Ovary (tissue), 9 donors: ENCODE measurements around the gene CALM1. TPM values are rescaled to one million over a fixed set of nuclear protein-coding genes. Genes with fewer than 3 reads are reported as not detected.

Experiments
- DNase-seq, 5 donors: peaks; one replicate each; pipeline ENCODE4 v3.0.0-alpha.2; 2019 to 2020
- H3K27ac ChIP-seq, 2 donors: fragments of 200-600 bp; one replicate each; pipeline versions ENCODE4 v1.5.1 to v1.8.0; 2019 to 2022
- H3K27me3 ChIP-seq: fragments of 200-600 bp; one replicate; pipeline ENCODE4 v1.8.0; 2022
- H3K36me3 ChIP-seq: fragments of 200-600 bp; sonication (generic); one replicate; pipeline ENCODE4 v1.5.1; 2019
- H3K4me1 ChIP-seq: one replicate; pipeline ENCODE4 v1.8.1; 2013; ENCODE audit warnings: mild to moderate bottlenecking, moderate library complexity; ENCODE audit not compliant: insufficient read depth
- H3K4me3 ChIP-seq: fragments of 200-600 bp; sonication (generic); one replicate; pipeline ENCODE4 v1.5.1; 2017
- H3K9me3 ChIP-seq, 2 donors: fragments of 200-600 bp in 1 of 2; sonication (generic) in 1 of 2; one replicate each; pipeline versions ENCODE4 v1.5.1 to v1.8.1; 2013 to 2019; ENCODE audit warnings: mild to moderate bottlenecking in 1 of 2, moderate library complexity in 1 of 2
- EP300 ChIP-seq: sonication (generic); formaldehyde crosslinking; IDR thresholded peaks from one replicate; pipeline ENCODE4 v1.6.1; 2017; ENCODE audit warnings: antibody characterized with exemption
- POLR2A ChIP-seq: fragments of 450-650 bp; IDR thresholded peaks from one replicate; pipeline ENCODE4 v1.6.1; 2017; ENCODE audit warnings: antibody characterized with exemption, mild to moderate bottlenecking, moderate library complexity
- WGBS, 3 donors: extraction: QIAGEN DNeasy Blood & Tissue Kit in 1 of 3; methylation state at CpG; one replicate each; pipeline versions ENCODE4 v1.1.5 to v1.1.7; 2013 to 2017; 5-methylcytosine and 5-hydroxymethylcytosine counted together
- intact Hi-C, 4 donors: fragments of 100-400 bp; cut with DNase I; formaldehyde crosslinking; loops; one replicate each; pipeline versions ENCODE4 v1.11.0 to v1.15.1; 2022 to 2023
- polyA plus RNA-seq, 2 donors: library from polyadenylated mRNA; stranded (reverse); fragments of 200-250 nt in 1 of 2; fragments of 350-450 nt in 1 of 2; fragmentation: Illumina TruSeq in 1 of 2; extraction: RNeasy Lipid Tissue Mini Kit (QIAGEN cat#74804) in 1 of 2; gene quantifications; one replicate each; pipeline ENCODE4 v1.2.3, GENCODE V29; 2013 to 2014
- total RNA-seq, 7 donors: library from RNA; depleted of rRNA in 2 of 7; stranded (reverse); fragments of >200 nt in 2 of 7; fragmentation: NEBNext Ultra II Directional in 3 of 7; extraction: Animal tissue kit (Norgen Biotek cat#: 25700) in 3 of 7; gene quantifications; one replicate each; pipeline versions ENCODE4 v1.1.0 to v1.2.4, GENCODE V29; 2016 to 2023
- TF ChIP-seq, protein P1 (sequence below), 3 donors: fragments of 450-650 bp in 2 of 3; fragments of 200-600 bp in 1 of 3; IDR thresholded peaks; one replicate each; pipeline versions ENCODE4 v1.5.1 to v1.8.0; 2016 to 2022; ENCODE audit warnings: antibody characterized with exemption in 3 of 3, mild to moderate bottlenecking in 1 of 3
- donor health status: DM: no; HTN: no; CAD: no; lungs with moderate emphysema.
- donor health status: DM: no; HTN: no; CAD: no.
- donor health status: Bipolar disorder and iron deficiency.
- donor health status: DM: yes; HTN: yes; CAD: no.
- donor health status: DM: no; HTN: no; CAD: no.
- donor health status: DM: yes; HTN: yes; CAD: no.

CALM1 gene
- total and polyA plus RNA-seq, 9 donors: 122 to 514 (median 225) TPM

- Histone ChIP-seq H3K4me1 (peaks cover 2% of the 10 kb centered on the region), H3K4me3 (no peak overlapping the region), H3K9me3 (no peaks in the 10 kb centered on the region), H3K27ac (peak overlapping the region in 1 of 2 donors; percentile 45), H3K36me3 (no peaks in the 10 kb centered on the region), H3K27me3 (no peaks in the 10 kb centered on the region)
- DNase-seq: no peak
- intact Hi-C loops: loop anchor here in 1 of 4 donors (10.0 kb wide), 1 partner anchor 346 kb away; no protein-coding TSS in a partner anchor
- TF ChIP-seq EP300: no peak
- TF ChIP-seq, protein P1, sequence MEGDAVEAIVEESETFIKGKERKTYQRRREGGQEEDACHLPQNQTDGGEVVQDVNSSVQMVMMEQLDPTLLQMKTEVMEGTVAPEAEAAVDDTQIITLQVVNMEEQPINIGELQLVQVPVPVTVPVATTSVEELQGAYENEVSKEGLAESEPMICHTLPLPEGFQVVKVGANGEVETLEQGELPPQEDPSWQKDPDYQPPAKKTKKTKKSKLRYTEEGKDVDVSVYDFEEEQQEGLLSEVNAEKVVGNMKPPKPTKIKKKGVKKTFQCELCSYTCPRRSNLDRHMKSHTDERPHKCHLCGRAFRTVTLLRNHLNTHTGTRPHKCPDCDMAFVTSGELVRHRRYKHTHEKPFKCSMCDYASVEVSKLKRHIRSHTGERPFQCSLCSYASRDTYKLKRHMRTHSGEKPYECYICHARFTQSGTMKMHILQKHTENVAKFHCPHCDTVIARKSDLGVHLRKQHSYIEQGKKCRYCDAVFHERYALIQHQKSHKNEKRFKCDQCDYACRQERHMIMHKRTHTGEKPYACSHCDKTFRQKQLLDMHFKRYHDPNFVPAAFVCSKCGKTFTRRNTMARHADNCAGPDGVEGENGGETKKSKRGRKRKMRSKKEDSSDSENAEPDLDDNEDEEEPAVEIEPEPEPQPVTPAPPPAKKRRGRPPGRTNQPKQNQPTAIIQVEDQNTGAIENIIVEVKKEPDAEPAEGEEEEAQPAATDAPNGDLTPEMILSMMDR (IDR thresholded peaks at IDR 0.05): no peak
- TF ChIP-seq POLR2A: no peak
- 61 to 75% (median 65%) methylated on average over 6 of the region's 6 CpGs for WGBS, 3 donors
Observed at GRCh38 chr14:90408713-90409112, 11.9 kb downstream of the CALM1 start.

- intact Hi-C loops: loop anchor here in 1 of 4 donors (10.0 kb wide), 1 partner anchor 346 kb away; no protein-coding TSS in a partner anchor
- H3K27me3 ChIP-seq: no peaks in the 10 kb centered on the region
- H3K4me1 ChIP-seq: peaks cover 2% of the 10 kb centered on the region
- no peak for TF ChIP-seq POLR2A
- TF ChIP-seq, protein P1 (IDR thresholded peaks at IDR 0.05): no peak
- TF ChIP-seq EP300: no peak
- no peaks in the 10 kb centered on the region for H3K9me3 ChIP-seq
- peak in 4 of 5 donors; percentile 26 to 65 (median 46) for DNase-seq
- no peak overlapping the region for H3K4me3 ChIP-seq
- peak overlapping the region in 1 of 2 donors; percentile 57 for H3K27ac ChIP-seq
- no peaks in the 10 kb centered on the region for H3K36me3 ChIP-seq
- 6 to 8% (median 7%) methylated on average over 5 of the region's 5 CpGs for WGBS, 3 donors
Observed at GRCh38 chr14:90409209-90409730, 12.4 kb downstream of the CALM1 start.

DNA sequence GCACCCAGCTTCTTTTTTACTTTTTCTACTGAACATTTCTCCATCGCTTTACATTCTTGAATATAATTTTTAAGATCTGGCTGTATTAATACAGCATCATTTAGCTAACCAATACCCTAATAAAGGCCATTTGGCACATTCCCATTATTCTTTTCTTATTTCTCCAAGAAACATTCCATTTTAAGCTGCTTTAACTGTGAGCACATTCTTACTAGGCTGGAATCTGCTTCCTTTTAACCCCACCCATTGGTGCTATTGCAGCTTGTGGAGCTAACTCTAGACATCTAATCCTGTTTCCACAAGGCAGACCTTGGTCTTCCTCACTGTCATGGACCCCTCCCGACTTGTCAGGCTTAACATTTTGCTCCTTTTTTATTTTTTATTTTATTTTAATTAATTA lies 15.2 kb downstream of the CALM1 start:
- H3K27ac ChIP-seq: no peak overlapping the region
- no peak for TF ChIP-seq EP300
- TF ChIP-seq POLR2A: no peak
- DNase-seq: no peak
- no peaks in the 10 kb centered on the region for H3K36me3 ChIP-seq
- WGBS, 3 donors: 85 to 92% (median 92%) methylated on average over 2 of the region's 2 CpGs
- intact Hi-C loops: no loop called here
- no peaks in the 10 kb centered on the region for H3K9me3 ChIP-seq
- H3K4me1 ChIP-seq: peaks cover 2% of the 10 kb centered on the region
- no peaks in the 10 kb centered on the region for H3K27me3 ChIP-seq
- no peak overlapping the region for H3K4me3 ChIP-seq

DNA sequence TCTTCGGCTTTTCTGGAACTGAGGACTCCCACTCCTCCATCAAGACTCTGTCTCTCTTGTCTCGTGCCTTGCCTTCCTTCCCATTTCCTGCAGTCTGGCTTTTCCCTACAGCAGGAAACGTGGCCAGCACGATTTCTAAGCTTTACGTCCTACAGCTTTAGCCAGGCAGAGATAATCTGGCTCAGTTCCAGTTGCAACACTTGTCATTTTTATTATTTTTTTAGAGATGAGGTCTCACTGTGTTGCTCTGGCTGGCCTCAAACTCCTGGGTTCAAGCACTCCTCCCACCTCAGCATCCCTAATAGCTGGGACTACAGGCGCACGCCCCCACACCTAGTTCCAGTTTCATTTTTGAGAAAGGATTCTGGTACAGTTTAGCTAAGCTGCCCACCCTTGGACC lies 19.9 kb downstream of the CALM1 start:
- Histone ChIP-seq H3K4me1 (no peaks in the 10 kb centered on the region), H3K27ac (no peak overlapping the region), H3K27me3 (no peaks in the 10 kb centered on the region), H3K4me3 (no peak overlapping the region), H3K9me3 (no peaks in the 10 kb centered on the region), H3K36me3 (no peaks in the 10 kb centered on the region)
- intact Hi-C loops: no loop called here
- no peak for DNase-seq
- no peak for TF ChIP-seq POLR2A
- WGBS, 3 donors: 29 to 35% (median 31%) methylated on average over 7 of the region's 7 CpGs

- no peak for DNase-seq
Observed at GRCh38 chr14:90418053-90418452, 21.2 kb downstream of the CALM1 start.

More at GRCh38 chr14:90418053-90418452, 21.2 kb downstream of the CALM1 start:
- Histone ChIP-seq H3K27ac (no peak overlapping the region), H3K4me1 (no peaks in the 10 kb centered on the region), H3K27me3 (no peaks in the 10 kb centered on the region), H3K9me3 (no peaks in the 10 kb centered on the region), H3K36me3 (no peaks in the 10 kb centered on the region), H3K4me3 (no peak overlapping the region)
- 93 to 95% (median 95%) methylated on average over 2 of the region's 2 CpGs for WGBS, 3 donors
- no peak for TF ChIP-seq POLR2A
- TF ChIP-seq, protein P1 (IDR thresholded peaks at IDR 0.05): no peak
- TF ChIP-seq EP300: no peak
- intact Hi-C loops: no loop called here
